Dendritic cell treated with granulocyte-macrophage colony-stimulating factor and Interleukin-4, amounts not matched to agents 40 ng/mL and 50 ng/mL, for 4 days (primary cell): ENCODE results near the gene CYBA.

Source experiments
- H3K27ac Mint-ChIP-seq: one replicate; pipeline ENCODE4 v1.8.0; 2022; ENCODE audit warnings: mild to moderate bottlenecking, mixed read lengths
- H3K27me3 Mint-ChIP-seq: one replicate; pipeline ENCODE4 v1.8.0; 2022; ENCODE audit warnings: mild to moderate bottlenecking, mixed read lengths
- H3K36me3 Mint-ChIP-seq: one replicate; pipeline ENCODE4 v1.8.0; 2022; ENCODE audit warnings: low read depth, mixed read lengths
- H3K4me1 Mint-ChIP-seq: one replicate; pipeline ENCODE4 v1.8.0; 2022; ENCODE audit warnings: low read depth, mixed read lengths
- H3K4me3 Mint-ChIP-seq: one replicate; pipeline ENCODE4 v1.8.0; 2022; ENCODE audit warnings: mild to moderate bottlenecking, moderate library complexity, mixed read lengths
- H3K9me3 Mint-ChIP-seq: one replicate; pipeline ENCODE4 v1.8.0; 2022; ENCODE audit warnings: mixed read lengths
- intact Hi-C: fragments of 100-400 bp; cut with micrococcal nuclease; formaldehyde crosslinking; loops from one replicate; pipeline ENCODE4 v1.15.0; 2022

Gene CYBA

GRCh38 chr16:88631920-88632586, 18.8 kb downstream of the CYBA start:
- intact Hi-C loops, result loop anchor here (10.0 kb wide), 2 partner anchors 47 to 53 kb away; partner anchors contain the start of gene SNAI3
- H3K9me3 Mint-ChIP-seq, result no peaks in the 10 kb centered on the region
- no peak overlapping the region for H3K4me3 Mint-ChIP-seq
- H3K27ac Mint-ChIP-seq, result no peak overlapping the region
- peaks cover 62% of the 10 kb centered on the region for H3K36me3 Mint-ChIP-seq
- peaks cover 41% of the 10 kb centered on the region for H3K4me1 Mint-ChIP-seq
- peaks cover 16% of the 10 kb centered on the region for H3K27me3 Mint-ChIP-seq

DNA sequence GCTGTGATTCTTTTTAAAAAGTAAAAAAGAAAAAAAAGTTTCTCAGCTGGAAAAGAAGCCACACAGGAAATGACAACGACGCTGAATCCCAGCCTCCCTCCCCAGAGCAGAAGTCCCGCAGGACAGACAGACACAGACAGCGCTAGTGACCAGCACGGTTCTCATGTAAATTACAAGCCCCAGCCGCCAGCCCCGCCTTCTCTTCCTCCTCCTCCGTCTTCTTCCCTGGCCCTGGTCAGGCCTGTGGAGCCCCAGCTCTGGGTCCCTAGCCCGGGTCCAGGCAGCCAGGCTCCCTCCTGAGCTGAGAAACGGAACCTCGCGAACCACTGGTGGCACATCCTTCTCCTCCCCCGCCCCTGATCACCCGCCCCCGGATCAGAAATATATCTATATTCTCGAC, 19.5 kb downstream of the CYBA start:
- peaks cover 69% of the 10 kb centered on the region for H3K36me3 Mint-ChIP-seq
- H3K4me1 Mint-ChIP-seq, result peaks cover 38% of the 10 kb centered on the region
- intact Hi-C loops, result loop anchor here (10.0 kb wide), 2 partner anchors 47 to 53 kb away; partner anchors contain the start of gene SNAI3
- no peaks in the 10 kb centered on the region for H3K9me3 Mint-ChIP-seq
- no peak overlapping the region for H3K4me3 Mint-ChIP-seq
- H3K27ac Mint-ChIP-seq, result no peak overlapping the region
- peaks cover 13% of the 10 kb centered on the region for H3K27me3 Mint-ChIP-seq

- intact Hi-C loops, result loop anchor here (10.0 kb wide), 2 partner anchors 46 to 54 kb away; partner anchors contain the start of gene SNAI3
- Mint-ChIP-seq H3K27me3 (peaks cover 8% of the 10 kb centered on the region), H3K27ac (no peak overlapping the region), H3K4me3 (no peak overlapping the region), H3K36me3 (peaks cover 73% of the 10 kb centered on the region), H3K9me3 (no peaks in the 10 kb centered on the region), H3K4me1 (peaks cover 33% of the 10 kb centered on the region)
These were observed 19.9 kb downstream of the CYBA start for GRCh38 chr16:88630941-88631340.

- H3K9me3 Mint-ChIP-seq, result no peaks in the 10 kb centered on the region
- intact Hi-C loops, result loop anchor here (10.0 kb wide), 2 partner anchors 46 to 54 kb away; partner anchors contain the start of gene SNAI3
- H3K27ac Mint-ChIP-seq, result no peak overlapping the region
- peaks cover 3% of the 10 kb centered on the region for H3K27me3 Mint-ChIP-seq
- H3K36me3 Mint-ChIP-seq, result peaks cover 78% of the 10 kb centered on the region
- H3K4me1 Mint-ChIP-seq, result peaks cover 28% of the 10 kb centered on the region
- no peak overlapping the region for H3K4me3 Mint-ChIP-seq
These were observed 20.4 kb downstream of the CYBA start for GRCh38 chr16:88630433-88630832.

- Mint-ChIP-seq H3K4me1 (peaks cover 22% of the 10 kb centered on the region), H3K4me3 (no peak overlapping the region), H3K9me3 (no peaks in the 10 kb centered on the region), H3K36me3 (peaks cover 84% of the 10 kb centered on the region), H3K27me3 (no peaks in the 10 kb centered on the region), H3K27ac (no peak overlapping the region)
- intact Hi-C loops, result loop anchor here (10.0 kb wide), 2 partner anchors 45 to 55 kb away; partner anchors contain the start of gene SNAI3
These were observed 21.0 kb downstream of the CYBA start for GRCh38 chr16:88629835-88630234.

GRCh38 chr16:88628512-88628974, 22.3 kb downstream of the CYBA start:
- Mint-ChIP-seq H3K27me3 (no peaks in the 10 kb centered on the region), H3K4me1 (peaks cover 12% of the 10 kb centered on the region), H3K9me3 (no peaks in the 10 kb centered on the region), H3K36me3 (peaks cover 97% of the 10 kb centered on the region), H3K27ac (no peak overlapping the region), H3K4me3 (no peak overlapping the region)
- intact Hi-C loops, result no loop called here

GRCh38 chr16:88627531-88628411, 23.1 kb downstream of the CYBA start:
- Mint-ChIP-seq H3K4me1 (peaks cover 10% of the 10 kb centered on the region), H3K27me3 (no peaks in the 10 kb centered on the region), H3K9me3 (no peaks in the 10 kb centered on the region), H3K36me3 (peaks cover 98% of the 10 kb centered on the region), H3K27ac (no peak overlapping the region), H3K4me3 (no peak overlapping the region)
- intact Hi-C loops, result no loop called here

GRCh38 chr16:88626646-88627045, 24.2 kb downstream of the CYBA start:
- no peaks in the 10 kb centered on the region for H3K27me3 Mint-ChIP-seq
- H3K9me3 Mint-ChIP-seq, result no peaks in the 10 kb centered on the region
- peaks cover 98% of the 10 kb centered on the region for H3K36me3 Mint-ChIP-seq
- intact Hi-C loops, result no loop called here
- no peak overlapping the region for H3K4me3 Mint-ChIP-seq
- H3K4me1 Mint-ChIP-seq, result peaks cover 9% of the 10 kb centered on the region
- H3K27ac Mint-ChIP-seq, result no peak overlapping the region

DNA sequence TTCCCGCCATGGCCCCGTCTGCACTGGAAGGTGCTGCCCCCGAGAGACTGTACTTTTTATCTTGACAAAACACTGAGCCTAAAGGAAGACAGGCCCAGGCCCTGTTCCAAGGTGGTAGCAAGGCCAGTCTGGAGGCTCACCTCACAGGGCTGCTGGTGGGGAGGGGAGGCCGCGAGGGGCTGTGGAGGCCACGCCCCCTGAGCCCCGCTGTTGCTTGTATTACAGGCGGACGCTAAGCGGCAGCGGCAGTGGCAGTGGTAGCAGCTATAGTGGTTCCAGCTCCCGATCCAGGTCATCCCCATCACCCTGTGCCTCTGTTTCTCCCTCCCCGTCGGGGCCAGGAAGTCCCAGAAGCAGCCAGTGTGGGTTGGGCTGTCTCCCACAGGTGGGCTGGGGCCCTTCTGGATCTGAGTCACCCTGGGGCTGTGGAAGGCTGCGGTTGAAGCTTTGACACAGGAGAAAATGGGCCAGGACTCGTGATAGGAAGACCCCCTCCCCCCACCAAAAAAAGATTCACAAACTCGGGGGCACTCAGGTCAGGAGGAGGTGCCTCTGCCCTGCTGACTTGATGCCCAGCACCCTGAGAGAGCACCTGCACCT, 25.8 kb downstream of the CYBA start:
- no peak overlapping the region for H3K4me3 Mint-ChIP-seq
- H3K27me3 Mint-ChIP-seq, result no peaks in the 10 kb centered on the region
- H3K36me3 Mint-ChIP-seq, result peaks cover 90% of the 10 kb centered on the region
- no peaks in the 10 kb centered on the region for H3K9me3 Mint-ChIP-seq
- no peaks in the 10 kb centered on the region for H3K4me1 Mint-ChIP-seq
- intact Hi-C loops, result no loop called here
- H3K27ac Mint-ChIP-seq, result no peak overlapping the region

DNA sequence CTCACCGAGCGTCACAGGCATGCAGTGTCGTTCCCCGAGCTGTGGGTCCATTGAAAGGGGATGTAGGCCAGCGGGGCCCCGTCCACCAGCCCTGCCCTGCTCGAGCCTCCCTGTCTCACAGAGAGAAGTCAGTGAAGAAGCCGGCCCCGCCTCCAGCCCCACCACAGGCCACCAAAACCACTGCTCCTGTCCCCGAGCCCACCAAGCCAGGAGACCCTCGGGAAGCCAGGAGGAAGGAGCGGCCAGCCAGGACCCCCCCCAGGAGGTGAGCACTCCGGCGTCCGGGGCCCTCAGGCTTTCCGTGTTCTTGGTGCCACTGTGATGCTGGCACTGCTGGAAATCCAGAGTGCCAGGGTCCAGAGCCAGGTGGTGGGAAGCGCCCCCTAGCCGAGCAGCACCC, 26.4 kb downstream of the CYBA start:
- Mint-ChIP-seq H3K36me3 (peaks cover 90% of the 10 kb centered on the region), H3K9me3 (no peaks in the 10 kb centered on the region), H3K4me1 (no peaks in the 10 kb centered on the region), H3K4me3 (no peak overlapping the region), H3K27ac (no peak overlapping the region), H3K27me3 (no peaks in the 10 kb centered on the region)
- intact Hi-C loops, result no loop called here

- H3K4me1 Mint-ChIP-seq, result no peaks in the 10 kb centered on the region
- no peak overlapping the region for H3K4me3 Mint-ChIP-seq
These were observed 27.0 kb downstream of the CYBA start for GRCh38 chr16:88623858-88624257.

DNA sequence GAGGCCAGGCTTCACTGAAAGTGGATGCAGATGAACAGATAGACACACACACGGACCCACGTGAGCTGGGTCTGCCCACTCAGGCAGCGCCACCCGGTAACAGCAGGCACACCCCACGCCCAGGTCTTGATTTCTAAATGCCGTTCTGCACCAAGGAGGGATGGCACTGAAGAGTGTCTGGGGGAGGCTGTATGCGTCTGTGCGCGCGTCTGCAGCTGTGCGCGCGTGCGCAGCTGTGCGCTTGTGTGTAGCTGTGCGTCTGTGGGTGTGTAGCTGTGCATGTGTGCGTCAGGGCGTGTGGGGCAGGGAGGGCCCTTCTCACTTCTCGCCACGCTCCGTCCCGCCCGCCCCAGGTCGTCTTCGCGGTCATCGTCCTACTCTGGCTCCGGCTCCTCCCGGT, 28.0 kb downstream of the CYBA start:
- Mint-ChIP-seq H3K27ac (no peak overlapping the region), H3K9me3 (no peaks in the 10 kb centered on the region), H3K36me3 (peaks cover 92% of the 10 kb centered on the region), H3K4me1 (no peaks in the 10 kb centered on the region), H3K27me3 (no peaks in the 10 kb centered on the region), H3K4me3 (no peak overlapping the region)
- intact Hi-C loops, result no loop called here

More at GRCh38 chr16:88623858-88624257, 27.0 kb downstream of the CYBA start:
- Mint-ChIP-seq H3K9me3 (no peaks in the 10 kb centered on the region), H3K27ac (no peak overlapping the region), H3K36me3 (peaks cover 92% of the 10 kb centered on the region), H3K27me3 (no peaks in the 10 kb centered on the region)
- intact Hi-C loops, result no loop called here

DNA sequence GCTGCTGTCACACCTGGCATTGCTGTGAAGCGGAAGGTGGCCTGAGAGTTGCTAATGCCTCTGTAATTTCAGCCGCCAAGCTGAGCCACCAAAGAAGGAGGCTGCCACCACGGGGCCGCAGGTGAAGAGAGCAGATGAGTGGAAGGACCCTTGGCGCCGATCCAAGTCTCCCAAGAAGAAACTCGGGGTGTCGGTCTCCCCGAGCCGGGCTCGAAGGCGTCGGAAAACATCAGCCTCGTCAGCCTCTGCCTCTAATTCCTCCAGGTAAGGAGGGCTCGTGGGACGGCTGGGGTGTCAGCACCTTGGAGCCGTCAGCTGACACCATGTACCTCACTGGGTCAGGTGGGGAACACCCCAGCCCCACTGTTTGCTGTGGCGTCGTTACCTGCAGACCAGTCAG, 28.7 kb downstream of the CYBA start:
- Mint-ChIP-seq H3K36me3 (peaks cover 92% of the 10 kb centered on the region), H3K27me3 (no peaks in the 10 kb centered on the region), H3K4me3 (no peak overlapping the region), H3K27ac (no peak overlapping the region), H3K9me3 (no peaks in the 10 kb centered on the region), H3K4me1 (no peaks in the 10 kb centered on the region)
- intact Hi-C loops, result no loop called here
